NCI-H1417 (cell line): Measurements from ENCODE around the gene FAHD1.
A peak's percentile ranks its signal among the peaks of the same experiment; 100 is the strongest.

Experiments
- DNase-seq, 3 experiments: peaks; one replicate each; lab custom pipeline; 2025; lab: John Stamatoyannopoulos, UW

The FAHD1 gene

DNA sequence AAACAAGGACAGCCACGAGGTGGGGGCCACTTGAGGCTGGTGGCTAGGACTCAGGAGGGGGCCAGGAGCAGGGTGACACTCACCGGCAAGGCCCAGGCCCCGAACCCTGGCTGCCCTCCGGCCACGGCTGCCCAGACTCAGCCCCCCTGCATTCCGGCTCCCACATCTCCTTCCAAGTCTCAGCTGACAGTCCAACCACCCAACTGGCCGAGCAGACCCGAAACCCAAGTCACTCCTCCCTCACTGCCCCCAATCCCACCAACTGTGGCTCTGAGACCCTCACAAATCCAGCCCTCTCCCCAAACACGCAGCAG is 9.8 kb upstream of the FAHD1 start:
- no peak for DNase-seq

DNA sequence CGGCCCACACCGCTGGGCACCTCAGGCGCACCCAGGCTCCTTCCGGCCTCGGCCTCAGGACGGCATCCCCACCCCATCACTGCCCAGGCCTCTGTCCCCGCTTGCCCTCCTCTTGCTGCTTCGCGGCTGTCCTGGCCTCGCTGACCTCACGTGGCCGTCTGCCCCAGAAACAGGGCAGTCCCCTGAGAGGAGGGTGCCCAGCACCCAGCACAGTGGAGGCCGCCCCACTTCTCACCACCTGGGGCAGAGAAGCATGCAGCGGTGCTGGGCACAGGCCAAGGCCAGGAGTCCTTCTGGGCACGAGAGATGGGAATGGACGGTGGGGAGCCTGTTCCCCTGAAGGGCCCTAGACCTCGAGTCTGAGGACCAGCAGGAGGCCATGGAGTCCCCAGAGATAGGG is 9.3 kb upstream of the FAHD1 start:
- no peak for DNase-seq

DNA sequence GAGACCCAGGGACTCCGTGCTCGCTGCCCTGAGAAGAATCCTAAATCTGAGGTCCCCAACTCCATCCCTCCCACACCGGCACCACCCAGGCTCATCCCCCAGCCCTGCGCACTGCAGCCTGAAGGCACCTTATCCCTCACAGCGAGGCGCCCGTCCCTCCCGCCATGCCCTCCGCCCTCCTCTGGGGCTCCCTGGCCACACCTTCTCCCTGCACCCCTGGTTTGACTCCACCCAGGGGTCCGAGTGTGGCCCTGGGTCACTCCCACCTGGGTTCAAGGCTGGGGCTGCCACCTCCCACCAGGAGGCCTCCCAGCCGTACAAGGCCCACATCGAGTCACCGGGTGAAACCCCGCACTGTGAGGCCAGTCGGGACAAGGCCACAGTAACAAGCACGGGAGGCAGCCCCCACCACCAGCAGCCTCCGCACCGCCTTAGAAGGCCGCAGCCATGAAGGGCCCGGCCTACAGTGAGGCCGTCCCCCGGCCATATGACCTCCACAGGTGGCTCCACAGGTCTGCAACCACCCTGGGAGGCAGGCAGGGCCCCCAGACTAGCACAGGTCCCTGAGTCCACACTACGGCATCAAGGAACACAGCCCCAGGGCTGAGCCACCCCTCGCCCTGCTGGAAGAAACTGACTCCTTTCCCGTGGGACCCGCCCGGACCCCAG is 8.7 kb upstream of the FAHD1 start:
- DNase-seq = no peak

DNA sequence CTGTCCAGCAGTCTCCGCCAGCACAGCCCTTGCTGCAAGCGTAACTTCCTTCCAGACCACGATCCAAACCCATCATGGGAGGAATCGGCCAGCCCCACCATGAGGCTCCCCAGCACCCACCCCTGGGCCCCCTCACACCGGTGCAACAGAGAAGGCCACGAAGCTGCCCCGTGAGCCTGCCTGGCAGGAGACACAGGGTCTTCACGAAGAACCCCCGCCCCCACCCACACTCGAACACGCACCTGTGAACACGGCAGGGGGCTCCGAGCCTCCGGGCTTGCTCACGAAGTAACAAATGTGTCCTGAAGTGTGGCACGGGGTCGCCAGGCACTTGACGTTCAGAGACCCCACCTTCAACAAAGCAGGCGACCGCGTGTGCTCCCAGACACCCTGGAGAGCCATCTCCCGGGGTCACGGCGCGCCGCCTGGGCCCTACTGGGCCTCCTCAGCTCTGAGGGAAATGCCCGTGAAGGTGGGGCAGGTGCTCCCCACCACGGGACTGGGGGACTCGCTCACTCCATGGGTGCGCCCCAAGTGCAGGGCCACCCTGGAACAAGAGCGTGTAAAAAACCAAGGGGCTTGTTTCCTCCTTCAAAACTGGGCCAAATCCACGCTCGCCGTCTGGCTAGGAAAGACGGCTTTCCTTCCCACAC is 8.0 kb upstream of the FAHD1 start:
- no peak for DNase-seq

DNA sequence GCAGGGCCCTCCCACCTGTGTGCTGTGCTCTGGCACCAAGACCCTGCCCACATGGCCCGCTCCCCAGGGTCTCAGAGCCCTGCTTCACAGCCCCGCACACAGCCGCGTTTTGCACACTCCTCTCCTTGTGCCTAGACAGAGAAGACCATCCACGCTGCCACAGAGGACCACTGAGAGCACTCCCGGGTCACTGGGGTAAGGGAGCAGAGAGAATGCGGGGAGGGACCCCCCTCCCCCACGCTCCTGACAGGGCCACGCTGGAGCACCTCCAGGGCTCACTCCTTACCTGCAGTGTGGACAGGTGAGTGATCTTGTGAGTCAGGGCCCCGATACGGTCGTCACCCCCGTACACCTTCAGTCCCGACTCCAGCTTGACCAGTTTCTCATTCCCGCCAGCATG is 7.4 kb upstream of the FAHD1 start:
- DNase-seq = no peak

DNA sequence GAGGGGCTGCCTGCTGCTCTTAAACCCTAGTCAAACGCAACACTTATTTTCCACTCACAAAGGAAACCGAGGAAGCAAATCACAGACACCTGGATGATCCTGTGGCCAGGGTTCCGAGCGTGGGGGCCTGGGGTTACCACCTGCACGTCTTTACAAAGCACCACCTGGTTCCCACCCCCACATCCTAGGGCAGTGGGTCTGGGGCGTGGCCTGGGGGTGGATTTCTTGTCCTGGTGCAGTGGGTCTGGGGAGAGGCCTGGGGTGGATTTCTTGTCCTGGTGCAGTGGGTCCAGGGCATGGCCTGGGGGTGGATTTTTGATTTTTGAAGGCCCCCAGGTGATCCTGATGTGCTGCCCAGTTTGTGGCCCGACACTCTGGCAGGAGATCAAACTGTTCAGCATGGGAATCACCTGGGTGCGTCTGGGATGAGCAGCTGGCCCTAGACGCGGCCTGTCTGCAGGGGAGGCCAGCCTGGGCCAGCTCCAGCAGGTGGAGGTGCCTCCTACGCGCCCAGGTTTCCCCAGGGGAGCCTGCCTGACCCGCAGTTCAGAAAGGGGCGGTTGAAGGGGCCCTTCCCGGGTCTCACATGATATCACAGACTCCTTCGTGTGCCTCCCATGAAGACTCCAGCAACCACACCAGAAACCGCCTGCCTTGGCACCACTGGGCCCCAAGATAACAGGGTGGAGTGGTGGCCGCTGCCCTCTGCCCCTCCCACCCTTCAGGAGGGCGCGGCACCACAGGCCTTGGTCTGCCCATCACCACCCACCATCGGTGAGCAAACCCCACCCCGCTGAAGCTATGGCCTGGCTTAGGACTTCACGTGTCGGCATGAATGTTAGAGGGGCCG is 6.7 kb upstream of the FAHD1 start:
- DNase-seq = no peak

DNA sequence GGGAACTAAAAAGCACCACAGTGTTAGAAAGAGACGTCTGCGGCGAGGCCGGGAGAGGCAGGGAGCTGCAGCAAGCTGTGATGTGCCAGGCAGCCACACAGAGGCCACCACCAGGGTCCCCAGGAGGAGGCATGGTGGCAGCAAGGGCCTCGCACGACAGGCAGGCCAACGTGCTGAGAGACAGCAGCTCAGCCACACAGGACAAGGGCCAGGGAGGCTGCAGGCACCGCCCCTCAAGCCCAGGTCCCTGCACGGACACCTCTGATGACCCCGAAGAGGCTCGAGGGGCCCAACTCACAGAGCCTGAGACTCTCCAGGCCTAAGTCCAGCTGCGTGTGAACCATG is 6.1 kb upstream of the FAHD1 start:
- no peak for DNase-seq

DNA sequence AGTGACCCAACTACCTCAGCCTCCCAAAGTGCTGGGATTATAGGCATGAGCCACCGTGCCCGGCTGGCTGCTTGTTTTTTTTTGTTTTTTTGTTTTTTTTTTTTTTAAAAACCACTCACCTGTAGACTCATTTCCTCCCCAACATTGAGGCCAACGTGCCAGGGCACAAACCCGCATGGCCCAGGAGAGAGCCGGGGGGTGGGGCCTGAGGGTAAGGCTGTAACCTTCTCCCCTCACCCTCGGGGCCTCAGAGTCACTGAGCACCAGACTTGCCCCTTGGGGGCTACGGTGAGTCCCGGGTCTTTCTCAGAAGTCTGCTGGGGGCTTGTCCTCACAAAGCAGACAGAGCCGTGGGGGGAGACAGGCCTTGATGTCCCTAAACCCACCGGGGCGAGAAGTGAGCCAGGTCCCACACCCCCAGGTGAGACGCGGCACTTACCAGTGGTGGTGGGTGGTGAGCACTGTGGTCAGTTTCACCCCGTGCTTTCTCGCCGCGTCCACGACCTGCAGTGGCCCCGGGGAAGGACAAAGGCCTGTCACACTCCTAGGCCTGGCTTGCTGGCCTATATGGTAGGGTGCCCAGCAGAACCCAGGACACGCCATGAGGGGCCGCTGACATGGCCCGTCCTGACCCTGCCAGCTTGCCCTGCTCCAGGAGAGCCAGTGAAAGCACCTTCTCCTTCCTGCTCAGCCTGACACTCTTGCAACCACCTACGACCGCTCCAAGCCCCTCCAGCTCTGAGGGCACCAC is 5.0 kb upstream of the FAHD1 start:
- no peak for DNase-seq

DNA sequence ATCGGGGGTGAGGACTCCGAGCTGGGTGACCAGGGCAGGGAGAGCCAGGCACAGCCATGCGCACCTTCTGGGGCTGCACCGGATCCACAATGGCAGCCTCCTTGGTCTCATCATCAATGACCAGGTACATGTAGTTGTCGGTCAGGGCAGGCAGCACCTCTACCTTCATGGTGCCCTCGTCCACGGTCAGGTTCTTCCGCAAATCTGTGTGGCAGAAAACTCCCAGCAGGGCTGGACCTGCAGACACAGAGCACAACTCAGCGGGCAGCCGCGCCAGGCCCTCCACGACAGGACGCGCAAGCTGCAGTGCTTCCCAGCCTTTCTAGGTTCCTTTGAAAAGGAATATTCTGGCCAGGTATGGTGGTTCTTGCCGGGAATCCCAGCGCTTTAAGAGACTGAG is 4.2 kb upstream of the FAHD1 start:
- DNase-seq = no peak

DNA sequence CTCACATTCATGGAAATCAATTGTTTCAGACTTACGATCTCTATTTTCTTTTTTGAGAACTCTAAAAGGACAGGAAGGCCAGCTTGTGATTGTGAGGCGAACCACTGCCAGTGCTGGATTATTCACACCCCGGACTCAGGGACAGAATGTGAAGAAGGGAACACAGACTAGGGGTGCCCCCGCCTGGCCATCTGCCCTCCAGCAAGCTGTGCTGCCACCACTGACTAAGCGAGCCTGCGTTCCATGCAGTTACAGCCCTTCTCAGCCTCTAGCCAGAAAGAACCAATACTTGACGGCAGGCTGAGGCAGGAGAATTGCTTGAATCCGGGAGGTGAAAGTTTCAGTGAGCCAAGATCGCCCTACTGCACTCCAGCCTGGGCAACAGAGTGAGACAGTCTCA is 3.2 kb upstream of the FAHD1 start:
- DNase-seq = no peak

DNA sequence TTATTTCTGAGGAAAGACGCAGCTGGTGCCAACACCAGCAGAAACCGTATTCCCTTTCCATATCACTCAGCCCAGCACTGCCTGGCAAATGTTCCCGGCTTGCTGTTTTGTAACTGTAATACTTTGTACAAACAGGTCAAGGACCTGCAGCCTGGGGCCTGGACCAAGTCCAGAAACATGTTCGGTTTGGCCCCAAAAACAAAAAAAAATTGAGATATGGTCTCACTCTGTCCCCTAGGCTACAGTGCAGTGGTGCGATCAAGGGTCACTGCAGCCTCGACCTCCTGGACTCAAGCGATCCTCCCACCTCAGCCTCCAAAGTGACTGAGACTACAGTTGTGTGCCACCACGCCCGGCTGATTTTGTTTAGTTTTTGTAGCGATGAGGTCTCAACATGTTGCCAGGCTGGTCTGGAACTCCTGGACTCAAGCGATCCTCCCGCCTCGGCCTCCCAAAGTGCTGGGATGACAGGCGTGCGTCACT is 1.6 kb upstream of the FAHD1 start:
- DNase-seq = no peak

DNA sequence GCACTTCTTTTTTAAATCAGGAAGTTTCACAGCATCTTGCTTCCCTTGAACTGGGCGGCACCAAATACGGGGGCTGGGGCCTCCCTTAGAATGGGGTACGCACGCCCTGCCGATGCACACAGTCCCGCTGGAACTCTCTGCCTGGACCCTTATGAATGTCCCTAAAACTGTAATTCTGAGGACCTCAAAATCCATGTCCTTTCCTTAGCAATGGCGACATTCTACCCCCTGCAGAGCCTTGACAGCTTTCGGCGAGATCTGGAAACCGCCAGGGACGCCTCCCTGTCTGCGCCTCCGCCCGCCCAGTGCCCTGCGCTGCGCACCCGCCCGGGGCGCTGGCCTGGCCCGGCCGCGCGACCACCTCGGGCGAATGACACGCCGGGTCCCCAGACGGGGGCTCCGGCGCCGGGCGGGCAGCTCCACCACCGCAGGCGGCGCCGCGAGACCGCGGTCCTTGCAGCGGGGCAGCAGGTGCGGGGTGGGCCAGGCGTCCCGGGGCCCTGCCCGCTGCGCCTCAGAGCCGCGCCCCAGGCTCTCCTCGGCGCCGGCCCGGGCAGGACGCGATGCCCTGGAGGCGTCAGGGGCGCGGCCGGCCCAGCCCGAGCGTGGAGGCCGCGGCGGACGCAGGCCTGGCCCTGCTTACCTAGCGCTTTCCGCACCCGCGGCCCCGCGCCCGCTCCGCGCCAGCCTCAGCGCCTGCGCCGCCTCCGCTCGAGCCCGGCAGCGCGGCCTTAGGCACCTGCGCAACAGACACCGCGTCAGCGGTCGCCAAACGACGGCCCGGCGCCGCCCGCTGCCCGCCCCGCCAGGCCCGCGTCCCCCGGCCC is 929 bp upstream of the FAHD1 start:
- peak; percentile 76 to 81 (median 78) for DNase-seq

DNA sequence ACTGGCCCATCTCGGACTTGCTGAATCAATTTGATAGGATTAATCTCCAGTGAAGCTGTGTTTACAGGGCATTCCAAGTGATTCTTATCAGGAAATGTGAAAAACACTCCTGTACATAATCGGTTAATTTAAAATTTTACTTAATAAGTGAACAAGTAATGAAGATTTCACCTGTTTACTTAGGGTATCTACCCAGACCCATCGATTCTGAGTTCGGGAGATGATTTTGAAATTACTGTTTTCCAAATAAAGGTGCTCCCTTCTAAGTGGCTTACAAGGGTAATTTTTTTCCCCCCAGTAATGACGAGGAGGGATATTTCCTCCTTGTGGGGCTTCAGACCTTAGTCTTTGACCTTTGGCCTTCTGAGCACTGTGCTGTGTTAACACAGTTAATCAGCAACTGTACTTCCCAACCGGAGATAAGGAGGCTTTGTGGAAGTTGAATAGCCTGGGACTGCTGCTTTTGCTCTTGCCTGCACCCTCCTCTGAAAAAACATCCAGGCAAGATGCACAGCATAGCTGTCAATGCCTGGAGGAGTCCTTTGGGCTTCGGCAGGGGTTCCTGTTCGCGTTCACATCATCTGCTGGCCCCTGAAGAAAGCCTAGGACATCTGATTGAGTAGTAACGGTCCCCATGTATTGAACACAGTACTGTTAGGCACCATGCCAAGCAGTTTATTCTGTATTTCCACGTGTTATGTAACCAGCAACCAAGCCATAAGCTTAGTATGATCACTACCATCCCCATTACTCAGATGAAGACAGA is 1.8 kb downstream of the FAHD1 start:
- DNase-seq = no peak

DNA sequence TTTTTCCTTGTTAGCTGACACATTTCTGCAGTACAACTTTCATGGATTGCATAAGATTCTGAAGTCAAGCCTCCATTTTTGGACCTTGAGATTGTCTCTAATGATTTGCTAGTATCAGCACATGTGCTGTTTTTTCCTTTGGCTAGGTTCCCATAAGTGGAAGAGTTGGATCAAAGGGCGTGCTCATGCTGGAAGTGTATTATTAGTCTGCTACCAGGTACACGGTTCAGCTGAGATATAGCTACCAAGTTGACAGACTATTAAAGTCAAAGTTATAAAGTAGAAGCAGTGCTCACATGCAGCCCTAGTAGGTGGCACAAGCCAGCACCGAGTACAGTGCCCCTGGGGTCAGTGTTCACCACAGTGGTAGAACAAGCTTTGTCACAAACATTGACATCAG is 3.2 kb downstream of the FAHD1 start:
- no peak for DNase-seq

DNA sequence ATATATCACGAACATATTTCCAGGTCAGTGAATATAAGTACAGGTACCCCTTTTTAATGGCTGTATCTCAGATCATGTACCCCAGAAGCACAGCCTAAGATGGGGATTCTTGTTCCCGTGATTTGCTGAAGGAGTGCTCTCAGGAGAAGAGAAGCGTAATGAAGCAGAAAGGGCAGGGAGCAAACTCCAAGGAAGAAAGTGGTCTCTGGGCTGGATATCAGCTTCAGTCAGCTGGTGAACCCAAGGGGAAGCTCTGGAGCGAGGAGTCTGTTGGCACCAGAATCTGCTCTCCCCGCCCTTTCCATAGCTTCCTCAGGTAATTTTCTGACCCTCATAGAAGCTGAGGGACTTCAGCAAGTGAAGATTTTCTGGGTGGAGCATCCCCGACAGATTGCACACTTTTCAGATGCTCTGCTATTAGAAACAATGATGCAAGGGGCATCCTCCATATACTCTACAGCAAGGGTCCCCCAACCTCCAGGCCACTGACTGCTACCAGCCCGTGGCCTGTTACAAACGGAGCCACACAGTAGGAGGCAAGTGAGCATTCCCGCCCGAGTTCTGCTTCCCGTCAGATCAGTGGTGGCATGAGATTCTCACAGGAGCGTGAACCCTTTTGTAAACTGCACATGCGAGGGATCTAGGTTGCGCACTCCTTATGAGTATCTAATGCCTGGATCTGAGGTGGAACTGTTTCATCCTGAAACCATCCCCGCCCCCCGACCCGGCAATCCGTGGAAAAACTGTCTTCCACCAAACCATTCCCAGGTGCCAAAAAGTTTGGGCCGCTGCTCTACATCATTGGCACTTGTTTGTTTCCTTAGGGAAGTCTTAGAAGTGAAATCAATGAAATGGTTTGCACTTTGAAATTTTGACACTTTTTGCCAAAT is 4.4 kb downstream of the FAHD1 start:
- DNase-seq = no peak

DNA sequence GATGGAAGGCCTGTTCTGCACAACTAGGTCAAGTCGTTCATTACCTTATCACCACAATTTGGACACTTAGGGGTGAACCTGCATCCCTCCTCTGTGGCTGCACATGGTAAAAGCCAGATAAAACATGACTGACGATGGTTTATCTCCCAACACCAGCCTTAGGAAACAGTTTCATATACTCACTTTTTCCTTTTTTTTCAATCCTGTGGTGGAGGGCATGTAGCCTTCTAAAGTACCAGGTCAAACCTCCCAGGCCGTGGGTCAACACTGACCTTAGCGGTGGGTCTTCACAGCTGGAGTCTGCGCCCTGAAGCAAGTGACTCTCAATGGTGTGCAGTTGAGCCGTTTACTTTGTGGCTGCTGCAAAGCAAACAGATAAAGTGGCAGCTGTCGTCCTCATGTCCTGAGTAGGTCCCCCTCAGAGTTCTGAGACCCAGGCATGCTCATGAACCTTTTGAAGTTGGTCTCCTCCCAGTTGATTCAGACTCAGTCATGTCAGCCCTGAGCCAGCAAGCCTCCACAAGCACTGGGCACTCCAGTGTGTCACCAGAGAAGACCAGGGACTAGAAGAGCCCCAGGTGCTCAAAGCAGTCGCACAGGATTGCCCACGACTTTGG is 5.9 kb downstream of the FAHD1 start:
- peak in 2 of 3 experiments; percentile 29 to 33 for DNase-seq

DNA sequence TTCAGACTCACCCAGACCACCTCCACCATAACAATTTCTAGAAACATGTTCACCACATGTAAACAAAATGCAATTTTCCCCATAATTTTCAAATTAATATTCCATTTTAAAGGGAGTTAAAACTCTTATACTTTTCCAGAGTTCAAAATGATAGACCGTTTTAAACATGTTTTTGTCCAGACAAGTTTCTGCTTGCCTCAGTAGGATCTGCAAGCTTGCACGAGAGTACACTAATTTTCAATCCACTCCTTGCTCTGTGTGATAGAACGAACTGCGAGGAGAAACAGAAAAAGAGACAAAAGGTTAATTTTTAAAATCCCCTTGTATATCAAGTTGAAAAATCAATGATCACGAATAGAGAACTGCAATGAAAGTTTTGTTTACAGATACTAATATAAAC is 7.1 kb downstream of the FAHD1 start:
- no peak for DNase-seq

DNA sequence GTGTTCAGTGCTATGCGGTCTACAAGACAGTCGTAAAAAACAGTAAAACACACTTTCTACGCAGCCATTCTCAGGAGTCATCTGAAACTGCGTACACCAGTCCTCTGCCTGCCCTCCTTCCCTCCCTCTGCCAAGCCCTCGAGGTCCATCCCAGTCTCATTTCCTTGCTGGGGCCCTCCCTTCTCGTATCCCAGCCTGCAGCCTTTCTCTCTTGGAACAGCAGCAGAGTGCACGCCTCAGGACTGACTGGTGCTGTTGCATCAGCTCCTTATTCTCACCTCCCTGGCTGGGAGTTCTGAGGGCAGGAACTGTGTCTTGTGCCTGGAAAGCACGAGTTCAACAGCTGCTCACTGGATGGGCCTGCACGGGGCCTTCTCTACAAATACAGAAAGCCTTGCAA is 12.5 kb downstream of the FAHD1 start:
- DNase-seq = no peak

DNA sequence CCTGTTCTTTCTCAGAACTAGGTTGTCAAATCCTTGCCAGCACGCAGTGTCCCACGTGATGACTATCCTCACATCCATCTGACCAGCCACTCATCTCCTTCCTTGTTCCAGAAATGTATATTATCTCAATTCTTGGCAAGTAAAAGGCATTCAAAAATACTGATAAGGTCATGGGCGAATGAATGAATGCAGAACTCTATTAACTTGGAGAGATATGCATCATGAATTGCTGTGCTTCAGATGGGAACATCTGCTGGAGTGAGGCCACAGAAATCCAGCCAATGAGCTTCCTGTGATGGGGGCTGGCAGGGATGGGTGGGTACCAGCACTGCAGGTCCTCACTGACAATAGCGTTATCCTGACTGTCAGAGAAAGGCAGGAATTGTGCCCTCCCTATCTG is 19.0 kb downstream of the FAHD1 start:
- DNase-seq = no peak
